GM12878 (cell line): ENCODE results near the gene CYP51A1. TPM values are rescaled to one million over a fixed set of nuclear protein-coding genes. Genes with fewer than 3 reads are reported as not detected.
"Not testable (repeated sequence)": the region's sequence is repeated elsewhere in the genome, so short reads cannot be mapped to it uniquely, and the experiment has no call there.

ENCODE experiments used
- ATAC-seq: fragments of 200-7000 bp; cut with Tn5 transposase; 3 replicates; pipeline ENCODE4 v1.9.1; 2020; ENCODE audit warnings: mild to moderate bottlenecking, moderate library complexity
- BruUV-seq: library from RNA; stranded (reverse); fragments of 400-500 nt; replicated peaks from 2 replicates; lab custom pipeline; 2021; lab: Mats Ljungman, UMichigan
- CTCF ChIA-PET: fragments of 300-600 bp; sonication (Branson Sonifier 250); formaldehyde crosslinking; extraction: SDS; loops from one replicate; lab custom pipeline; 2021; ENCODE audit warnings: inconsistent platforms; lab: Yijun Ruan, JAX
- POLR2A ChIA-PET: fragments of 350-600 bp; formaldehyde crosslinking; extraction: SDS; loops from one replicate; lab custom pipeline; 2021; ENCODE audit warnings: inconsistent platforms; lab: Charles Lee
- RAD21 ChIA-PET: fragments of 300-600 bp; sonication (Branson Sonifier 250); formaldehyde crosslinking; loops from one replicate; lab custom pipeline; 2023; ENCODE audit warnings: antibody characterized with exemption; ENCODE audit not compliant: unreplicated experiment; lab: Charles Lee
- SMC1A ChIA-PET: fragments of 300-600 bp; sonication (Branson Sonifier 250); formaldehyde crosslinking; loops from one replicate; lab custom pipeline; 2023; ENCODE audit not compliant: unreplicated experiment, uncharacterized antibody; lab: Charles Lee
- DNase-seq: peaks from one replicate; pipeline ENCODE4 v3.0.0-alpha.2; 2011; ENCODE audit warnings: low read depth, low spot score
- FAIRE-seq: peaks from 3 replicates; lab custom pipeline; 2011; peaks lifted over from hg19 to GRCh38; lab: Jason Lieb, UNC
- H2AFZ ChIP-seq: 2 replicates; pipeline ENCODE4 v1.6.0; 2011; ENCODE audit warnings: low read depth, low read length, control low read depth; ENCODE audit not compliant: control insufficient read depth
- H3K27ac ChIP-seq: 2 replicates; pipeline ENCODE4 v1.5.1; 2011; ENCODE audit warnings: control low read depth; ENCODE audit not compliant: control insufficient read depth, insufficient read depth
- H3K27me3 ChIP-seq, 2 experiments: replicated peaks in 1 of 2; 2 replicates each; pipeline versions ENCODE4 v1.6.0 to v1.6.1; 2011; ENCODE audit warnings: low read length in 1 of 2; ENCODE audit not compliant: control insufficient read depth in 2 of 2, insufficient read depth in 2 of 2
- H3K36me3 ChIP-seq, 2 experiments: 2 replicates each; pipeline ENCODE4 v1.5.1; 2011; ENCODE audit warnings: low read length in 1 of 2; ENCODE audit not compliant: control insufficient read depth in 2 of 2, insufficient read depth in 2 of 2
- H3K4me1 ChIP-seq: 2 replicates; pipeline ENCODE4 v1.6.1; 2011; ENCODE audit warnings: mild to moderate bottlenecking, low read length, moderate library complexity, mixed read lengths; ENCODE audit not compliant: control insufficient read depth, insufficient read depth
- H3K4me2 ChIP-seq: 2 replicates; pipeline ENCODE4 v1.6.0; 2011; ENCODE audit warnings: control low read depth; ENCODE audit not compliant: control insufficient read depth, insufficient read depth
- H3K4me3 ChIP-seq: fragments of 200-600 bp; sonication (generic); 2 replicates; pipeline ENCODE4 v1.5.1; 2016
- H3K79me2 ChIP-seq: 2 replicates; pipeline ENCODE4 v1.6.0; 2011; ENCODE audit warnings: low read length; ENCODE audit not compliant: control insufficient read depth, insufficient read depth
- H3K9ac ChIP-seq: 2 replicates; pipeline ENCODE4 v1.8.0; 2011; ENCODE audit warnings: low read length, control low read depth, mixed read lengths; ENCODE audit not compliant: control insufficient read depth, insufficient read depth
- H3K9me3 ChIP-seq: replicated peaks from 3 replicates; pipeline ENCODE4 v1.5.1; 2011; ENCODE audit warnings: mild to moderate bottlenecking, low read length; ENCODE audit not compliant: control insufficient read depth, insufficient read depth
- H4K20me1 ChIP-seq: 2 replicates; pipeline ENCODE4 v1.6.0; 2011; ENCODE audit not compliant: control insufficient read depth, insufficient read depth
- CREM ChIP-seq: IDR thresholded peaks from 2 replicates; pipeline ENCODE4 v1.6.1; 2014; ENCODE audit warnings: antibody characterized with exemption, low read depth
- FOXK2 ChIP-seq: fragments of 450-650 bp; IDR thresholded peaks from 2 replicates; pipeline ENCODE4 v1.6.1; 2017; ENCODE audit warnings: mild to moderate bottlenecking, moderate library complexity
- FOXM1 ChIP-seq: IDR thresholded peaks from 2 replicates; pipeline ENCODE4 v1.6.1; 2012; ENCODE audit warnings: low read depth, mild to moderate bottlenecking, inconsistent platforms, low read length, moderate library complexity
- TAF1 ChIP-seq: IDR thresholded peaks from 2 replicates; pipeline ENCODE4 v1.6.1; 2011; ENCODE audit warnings: mild to moderate bottlenecking, low read depth, low read length, borderline replicate concordance
- ZNF622 ChIP-seq: fragments of 450-650 bp; IDR thresholded peaks from 2 replicates; pipeline ENCODE4 v1.6.1; 2017; ENCODE audit warnings: mild to moderate bottlenecking, inconsistent platforms
- WGBS: methylation state at CpG from one replicate; pipeline ENCODE4 v1.1.6; 2016; ENCODE audit warnings: low lambda C conversion rate; ENCODE audit not compliant: insufficient replicate concordance, insufficient coverage; ENCODE audit errors: missing lambda C conversion rate; 5-methylcytosine and 5-hydroxymethylcytosine counted together
- in situ Hi-C: fragments of 300-500 bp; cut with MboI; formaldehyde crosslinking; loops from 9 replicates; pipeline ENCODE4 v1.14.3; 2018; ENCODE audit warnings: mixed read lengths
- intact Hi-C: fragments of 100-400 bp; cut with micrococcal nuclease; formaldehyde crosslinking; loops from one replicate; pipeline ENCODE4 v1.14.2; 2022; ENCODE audit not compliant: unreplicated experiment
- polyA plus RNA-seq, 11 experiments: library from polyadenylated mRNA; depleted of rRNA in 4 of 11; unstranded in 6 of 11; stranded (reverse) in 5 of 11; fragments of >200 nt; fragmentation: Nextera tagmentation in 4 of 11; fragmentation: Illumina TruSeq in 1 of 11; extraction: Ambion mirVana in 4 of 11; extraction: Trizol in 1 of 11; gene quantifications; 1 replicate in 1 of 11; 2 replicates in 10 of 11; pipeline versions ENCODE4 v1.2.1 to v1.2.3, GENCODE V29; 2011 to 2016; ENCODE audit warnings: inconsistent platforms in 2 of 11, missing spikeins in 2 of 11, low read depth in 1 of 11
- total RNA-seq, 4 experiments: library from RNA; depleted of rRNA in 3 of 4; stranded (reverse); fragments of >200 nt in 3 of 4; fragmentation: Illumina TruSeq in 1 of 4; extraction: Trizol in 1 of 4; gene quantifications; 2 replicates each; pipeline versions ENCODE4 v1.2.1 to v1.2.3, GENCODE V29; 2013 to 2021
- TF ChIP-seq, protein P1 (sequence below): fragments of 450-650 bp; IDR thresholded peaks from 2 replicates; pipeline ENCODE4 v1.6.1; 2017; ENCODE audit warnings: mild to moderate bottlenecking, moderate library complexity
- TF ChIP-seq, protein P2 (sequence below): IDR thresholded peaks from 2 replicates; pipeline ENCODE4 v1.6.1; 2011; ENCODE audit warnings: borderline replicate concordance, low read depth, mild to moderate bottlenecking, moderate library complexity, low read length; ENCODE audit not compliant: insufficient read depth, poor library complexity, severe bottlenecking
- TF ChIP-seq, protein P3 (sequence below): IDR thresholded peaks from 2 replicates; pipeline ENCODE4 v1.6.1; 2011; ENCODE audit warnings: low read depth, mild to moderate bottlenecking, low read length, moderate library complexity, borderline replicate concordance; ENCODE audit errors: extremely low read depth

CYP51A1 gene
- total and polyA plus RNA-seq, 10 of the 15 experiments (the other 5 are each of a cell fraction or from before 2014, with no cell fraction given) = 21.5 to 113 (median 61.8) TPM

DNA sequence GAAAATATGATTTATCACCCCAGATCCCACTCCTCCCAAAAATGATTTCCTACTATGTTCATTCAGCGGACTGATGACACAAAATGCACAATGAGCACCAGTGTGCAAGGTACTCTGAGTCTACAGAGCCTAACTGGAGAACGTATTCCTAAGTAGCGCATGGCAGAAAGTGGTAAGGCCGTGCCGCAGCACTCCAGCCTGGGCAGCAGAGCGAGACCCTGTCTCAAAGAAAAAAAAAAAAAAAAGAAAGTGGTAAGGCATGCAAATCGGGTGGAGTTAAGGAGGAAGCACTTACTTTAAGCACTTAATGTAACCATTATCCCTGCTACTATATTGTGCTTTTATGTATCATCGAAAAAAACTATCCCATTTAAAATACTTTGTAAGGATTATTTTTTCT, 25.5 kb downstream of the CYP51A1 start:
- in situ Hi-C loops = no loop called here
- ChIA-PET SMC1A (interaction anchor here (0.6 to 1.1 kb wide), 2 partner anchors 13 to 32 kb away, joined by 3 read pairs; no protein-coding TSS in a partner anchor), CTCF (interaction anchor here (0.6 to 1.8 kb wide), 3 partner anchors 11 to 392 kb away, joined by 3 to 5 read pairs (median 3); partner anchors contain the start of gene LRRD1), RAD21 (no interaction called here), POLR2A (no interaction called here)
- TF ChIP-seq, protein P1, sequence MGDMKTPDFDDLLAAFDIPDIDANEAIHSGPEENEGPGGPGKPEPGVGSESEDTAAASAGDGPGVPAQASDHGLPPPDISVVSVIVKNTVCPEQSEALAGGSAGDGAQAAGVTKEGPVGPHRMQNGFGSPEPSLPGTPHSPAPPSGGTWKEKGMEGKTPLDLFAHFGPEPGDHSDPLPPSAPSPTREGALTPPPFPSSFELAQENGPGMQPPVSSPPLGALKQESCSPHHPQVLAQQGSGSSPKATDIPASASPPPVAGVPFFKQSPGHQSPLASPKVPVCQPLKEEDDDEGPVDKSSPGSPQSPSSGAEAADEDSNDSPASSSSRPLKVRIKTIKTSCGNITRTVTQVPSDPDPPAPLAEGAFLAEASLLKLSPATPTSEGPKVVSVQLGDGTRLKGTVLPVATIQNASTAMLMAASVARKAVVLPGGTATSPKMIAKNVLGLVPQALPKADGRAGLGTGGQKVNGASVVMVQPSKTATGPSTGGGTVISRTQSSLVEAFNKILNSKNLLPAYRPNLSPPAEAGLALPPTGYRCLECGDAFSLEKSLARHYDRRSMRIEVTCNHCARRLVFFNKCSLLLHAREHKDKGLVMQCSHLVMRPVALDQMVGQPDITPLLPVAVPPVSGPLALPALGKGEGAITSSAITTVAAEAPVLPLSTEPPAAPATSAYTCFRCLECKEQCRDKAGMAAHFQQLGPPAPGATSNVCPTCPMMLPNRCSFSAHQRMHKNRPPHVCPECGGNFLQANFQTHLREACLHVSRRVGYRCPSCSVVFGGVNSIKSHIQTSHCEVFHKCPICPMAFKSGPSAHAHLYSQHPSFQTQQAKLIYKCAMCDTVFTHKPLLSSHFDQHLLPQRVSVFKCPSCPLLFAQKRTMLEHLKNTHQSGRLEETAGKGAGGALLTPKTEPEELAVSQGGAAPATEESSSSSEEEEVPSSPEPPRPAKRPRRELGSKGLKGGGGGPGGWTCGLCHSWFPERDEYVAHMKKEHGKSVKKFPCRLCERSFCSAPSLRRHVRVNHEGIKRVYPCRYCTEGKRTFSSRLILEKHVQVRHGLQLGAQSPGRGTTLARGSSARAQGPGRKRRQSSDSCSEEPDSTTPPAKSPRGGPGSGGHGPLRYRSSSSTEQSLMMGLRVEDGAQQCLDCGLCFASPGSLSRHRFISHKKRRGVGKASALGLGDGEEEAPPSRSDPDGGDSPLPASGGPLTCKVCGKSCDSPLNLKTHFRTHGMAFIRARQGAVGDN = no peak
- TF ChIP-seq TAF1 = no peak
- TF ChIP-seq ZNF622 = no peak
- TF ChIP-seq, protein P2, sequence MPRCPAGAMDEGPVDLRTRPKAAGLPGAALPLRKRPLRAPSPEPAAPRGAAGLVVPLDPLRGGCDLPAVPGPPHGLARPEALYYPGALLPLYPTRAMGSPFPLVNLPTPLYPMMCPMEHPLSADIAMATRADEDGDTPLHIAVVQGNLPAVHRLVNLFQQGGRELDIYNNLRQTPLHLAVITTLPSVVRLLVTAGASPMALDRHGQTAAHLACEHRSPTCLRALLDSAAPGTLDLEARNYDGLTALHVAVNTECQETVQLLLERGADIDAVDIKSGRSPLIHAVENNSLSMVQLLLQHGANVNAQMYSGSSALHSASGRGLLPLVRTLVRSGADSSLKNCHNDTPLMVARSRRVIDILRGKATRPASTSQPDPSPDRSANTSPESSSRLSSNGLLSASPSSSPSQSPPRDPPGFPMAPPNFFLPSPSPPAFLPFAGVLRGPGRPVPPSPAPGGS = no peak
- no peak for TF ChIP-seq FOXK2
- TF ChIP-seq FOXM1 = no peak
- TF ChIP-seq CREM = no peak
- TF ChIP-seq, protein P3, sequence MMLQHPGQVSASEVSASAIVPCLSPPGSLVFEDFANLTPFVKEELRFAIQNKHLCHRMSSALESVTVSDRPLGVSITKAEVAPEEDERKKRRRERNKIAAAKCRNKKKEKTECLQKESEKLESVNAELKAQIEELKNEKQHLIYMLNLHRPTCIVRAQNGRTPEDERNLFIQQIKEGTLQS = no peak
- no peaks in the 10 kb centered on the region for H3K79me2 ChIP-seq
- DNase-seq = no peak
- no peak overlapping the region for H2AFZ ChIP-seq
- no peaks in the 10 kb centered on the region for H3K27me3 ChIP-seq
- FAIRE-seq = no peak
- intact Hi-C loops = no loop called here
- BruUV-seq = no TSS peak
- H3K36me3 ChIP-seq = peaks cover 0 to 18% of the 10 kb centered on the region in 2 experiments; a peak in 2 of 4 replicates
- no peaks in the 10 kb centered on the region for H4K20me1 ChIP-seq
- H3K4me1 ChIP-seq = no peaks in the 10 kb centered on the region
- no peak; the same call in 2 of the 3 replicates for ATAC-seq
- H3K9ac ChIP-seq = no peak overlapping the region
- no peak overlapping the region for H3K27ac ChIP-seq
- H3K4me3 ChIP-seq = no peak overlapping the region
- H3K9me3 ChIP-seq = no peaks in the 10 kb centered on the region
- H3K4me2 ChIP-seq = no peak overlapping the region
- WGBS = 34% methylated on average over 8 of the region's 8 CpGs

DNA sequence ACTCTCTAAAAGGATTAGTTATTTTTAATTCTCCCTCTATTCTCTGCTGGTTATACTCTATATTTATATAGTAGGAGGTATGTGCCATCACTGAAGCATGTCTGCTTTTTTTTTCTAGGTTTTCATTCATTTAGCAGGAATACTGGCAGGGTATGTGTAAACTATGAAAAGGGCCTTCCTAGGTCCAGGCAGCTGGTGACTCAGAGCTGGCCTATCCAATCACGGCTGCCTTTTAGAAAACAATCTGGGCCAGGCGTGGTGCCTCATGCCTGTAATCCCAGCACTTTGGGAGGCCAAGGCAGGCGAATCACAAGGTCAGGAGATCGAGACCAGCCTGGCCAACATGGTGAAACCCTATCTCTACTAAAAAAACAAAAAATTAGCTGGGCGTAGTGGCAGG, 31.4 kb downstream of the CYP51A1 start:
- POLR2A ChIA-PET = interaction anchor here (1.2 kb wide), 1 partner anchor 211 kb away, joined by 3 read pairs; no protein-coding TSS in a partner anchor
- H3K27ac ChIP-seq, intact Hi-C loops, BruUV-seq, FAIRE-seq, H3K9me3 ChIP-seq, H3K4me1 ChIP-seq, SMC1A ChIA-PET, H3K4me2 ChIP-seq, H3K4me3 ChIP-seq, H3K27me3 ChIP-seq, CTCF ChIA-PET, ATAC-seq, RAD21 ChIA-PET, H2AFZ ChIP-seq, H3K9ac ChIP-seq, DNase-seq, in situ Hi-C loops, H4K20me1 ChIP-seq, H3K79me2 ChIP-seq: not testable (repeated sequence)
- WGBS = 100% methylated on average over 5 of the region's 5 CpGs
- H3K36me3 ChIP-seq = peaks cover 0 to 25% of the 10 kb centered on the region in 2 experiments; a peak in 3 of 4 replicates
